ENCODE data around the gene MRGPRF.

MRGPRF gene

GRCh38 chr11:69013009-69013951 lies at the start of gene MRGPRF:
TSS of gene MRGPRF (minus strand) at chr11:69013246. CDS start at chr11:69009901, 3,345 bp downstream.
- Histone ChIP-seq H3K27ac (ENCODE audit: low read length) (no peak within 1 kb of the TSS), H2AFZ (ENCODE audit: low read depth, low read length) (no peak within 1 kb of the TSS), H3K79me2 (ENCODE audit: insufficient read depth, low read length) (no peaks in the 10 kb centered on the region), H3K4me3 (ENCODE audit: low read depth in 1 of 2, low read length in 2 of 2) (no peak within 1 kb of the TSS), H4K20me1 (ENCODE audit: insufficient read depth, low read length) (peaks cover 9% of the 10 kb centered on the region), H3K4me2 (ENCODE audit: insufficient read depth, low read length) (no peak within 1 kb of the TSS), H3K36me3 (ENCODE audit: insufficient read depth, low read length) (no peaks in the 10 kb centered on the region), H3K9ac (ENCODE audit: low read depth, low read length) (no peak within 1 kb of the TSS), H3K4me1 (ENCODE audit: insufficient read depth, low read length) (no peaks in the 10 kb centered on the region), H3K27me3 (ENCODE audit: insufficient read depth, low read length, poor library complexity) (peaks cover 21% of the 10 kb centered on the region), H3K9me3 (ENCODE audit: insufficient read depth, low read length, severe bottlenecking) (no peaks in the 10 kb centered on the region)
- ATAC-seq (ENCODE audit: insufficient read depth, low read depth), result no peak
- no peak for TF ChIP-seq CTCF (IDR thresholded peaks at IDR 0.05; ENCODE audit: borderline replicate concordance, extremely low read depth, low read length, poor library complexity, severe bottlenecking)
- TF ChIP-seq EZH2 (IDR thresholded peaks at IDR 0.05; ENCODE audit: borderline replicate concordance, low read depth, low read length, severe bottlenecking), result no peak
- no peak for DNase-seq

GRCh38 chr11:69062169-69062855 lies 49.3 kb upstream of the MRGPRF start:
- ATAC-seq (ENCODE audit: insufficient read depth, low read depth) (no peak), DNase-seq (no peak)
- H3K36me3 ChIP-seq (ENCODE audit: insufficient read depth, low read length), result peaks cover 27% of the 10 kb centered on the region

GRCh38 chr11:69061713-69062053 lies 48.6 kb upstream of the MRGPRF start:
- Histone ChIP-seq H3K4me1 (ENCODE audit: insufficient read depth, low read length) (no peaks in the 10 kb centered on the region), H3K9ac (ENCODE audit: low read depth, low read length) (no peak overlapping the region), H3K4me3 (ENCODE audit: low read depth in 1 of 2, low read length in 2 of 2) (no peak overlapping the region), H3K79me2 (ENCODE audit: insufficient read depth, low read length) (no peaks in the 10 kb centered on the region), H3K27ac (ENCODE audit: low read length) (no peak overlapping the region), H4K20me1 (ENCODE audit: insufficient read depth, low read length) (peaks cover 60% of the 10 kb centered on the region), H3K9me3 (ENCODE audit: insufficient read depth, low read length, severe bottlenecking) (no peaks in the 10 kb centered on the region), H3K4me2 (ENCODE audit: insufficient read depth, low read length) (no peak overlapping the region), H2AFZ (ENCODE audit: low read depth, low read length) (no peak overlapping the region), H3K36me3 (ENCODE audit: insufficient read depth, low read length) (peaks cover 31% of the 10 kb centered on the region), H3K27me3 (ENCODE audit: insufficient read depth, low read length, poor library complexity) (no peaks in the 10 kb centered on the region)
- DNase-seq, result no peak
- no peak for TF ChIP-seq EZH2 (IDR thresholded peaks at IDR 0.05; ENCODE audit: borderline replicate concordance, low read depth, low read length, severe bottlenecking)
- no peak for TF ChIP-seq CTCF (IDR thresholded peaks at IDR 0.05; ENCODE audit: borderline replicate concordance, extremely low read depth, low read length, poor library complexity, severe bottlenecking)
- no peak for ATAC-seq (ENCODE audit: insufficient read depth, low read depth)

More at GRCh38 chr11:69062169-69062855, 49.3 kb upstream of the MRGPRF start:
- no peaks in the 10 kb centered on the region for H3K27me3 ChIP-seq (ENCODE audit: insufficient read depth, low read length, poor library complexity)
- no peak overlapping the region for H2AFZ ChIP-seq (ENCODE audit: low read depth, low read length)
- no peaks in the 10 kb centered on the region for H3K9me3 ChIP-seq (ENCODE audit: insufficient read depth, low read length, severe bottlenecking)
- no peaks in the 10 kb centered on the region for H3K4me1 ChIP-seq (ENCODE audit: insufficient read depth, low read length)
- H3K27ac ChIP-seq (ENCODE audit: low read length), result no peak overlapping the region
- peaks cover 64% of the 10 kb centered on the region for H4K20me1 ChIP-seq (ENCODE audit: insufficient read depth, low read length)
- H3K4me2 ChIP-seq (ENCODE audit: insufficient read depth, low read length), result no peak overlapping the region
- H3K9ac ChIP-seq (ENCODE audit: low read depth, low read length), result no peak overlapping the region
- no peak overlapping the region for H3K4me3 ChIP-seq (ENCODE audit: low read depth in 1 of 2, low read length in 2 of 2)
- H3K79me2 ChIP-seq (ENCODE audit: insufficient read depth, low read length), result no peaks in the 10 kb centered on the region
- TF ChIP-seq EZH2 (IDR thresholded peaks at IDR 0.05; ENCODE audit: borderline replicate concordance, low read depth, low read length, severe bottlenecking) (no peak), CTCF (IDR thresholded peaks at IDR 0.05; ENCODE audit: borderline replicate concordance, extremely low read depth, low read length, poor library complexity, severe bottlenecking) (no peak)
